SHP77 (cell line): Measurements from ENCODE around the gene SLC16A9.

ENCODE experiments used
- DNase-seq, 2 experiments: peaks; one replicate each; lab custom pipeline; 2025; lab: John Stamatoyannopoulos, UW

Gene SLC16A9

GRCh38 chr10:59627366-59628018 lies 82.2 kb downstream of the SLC16A9 start:
- no peak for DNase-seq

DNA sequence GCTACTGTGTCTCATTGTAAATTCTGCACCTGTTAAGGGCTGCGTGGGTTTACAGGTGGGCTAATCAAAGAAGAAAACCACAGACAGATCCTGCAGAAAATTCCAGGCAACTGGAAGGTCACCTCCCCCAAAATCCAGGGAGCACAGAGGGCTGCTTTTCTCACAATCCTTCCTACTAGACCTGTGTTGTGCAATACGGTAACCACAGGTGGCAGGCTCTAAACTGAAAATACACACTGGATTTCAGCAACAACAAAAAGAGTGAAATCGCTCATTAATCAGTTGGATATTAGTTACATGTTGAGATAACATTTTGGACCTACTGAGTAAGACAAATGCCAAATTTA lies 83.2 kb downstream of the SLC16A9 start:
- DNase-seq = no peak

DNA sequence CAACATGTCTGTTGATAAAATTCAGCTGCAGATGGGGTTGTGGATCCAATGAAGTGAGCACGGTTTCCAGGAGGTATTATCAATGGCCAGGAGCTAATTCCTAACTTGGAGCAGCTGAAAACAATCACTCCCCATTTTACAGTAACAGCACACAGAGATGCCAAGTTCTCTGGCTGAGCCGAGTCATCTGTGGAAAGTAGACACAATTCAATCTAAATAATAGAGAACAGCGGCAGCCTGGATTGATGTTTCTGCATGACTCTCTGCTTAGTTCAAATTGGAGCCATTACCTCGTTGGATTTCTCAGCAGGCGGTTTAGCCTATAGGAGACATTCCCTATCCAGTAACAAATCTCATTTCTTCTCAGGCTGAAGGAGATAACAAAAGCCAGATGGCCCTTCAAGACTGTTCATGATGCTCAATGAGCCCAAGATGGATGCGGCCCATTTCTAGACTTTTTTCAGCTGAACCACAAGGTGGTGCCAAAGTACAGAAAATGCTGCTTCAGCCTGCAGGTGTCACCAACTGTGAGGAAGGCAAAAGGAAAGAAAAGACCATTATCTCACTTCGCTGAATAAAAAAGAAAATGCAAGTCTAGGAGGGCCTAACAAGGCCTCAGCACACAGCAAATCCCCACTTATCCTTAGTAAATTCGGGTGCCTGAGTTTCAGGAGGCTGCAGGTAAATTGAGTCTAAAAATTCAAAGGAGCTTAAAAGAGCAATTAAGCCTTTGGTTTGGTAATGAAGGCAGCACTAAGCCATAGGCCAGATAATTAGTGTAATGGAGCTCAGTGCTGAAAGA lies 83.7 kb downstream of the SLC16A9 start:
- peak; percentile 11 to 29 for DNase-seq

DNA sequence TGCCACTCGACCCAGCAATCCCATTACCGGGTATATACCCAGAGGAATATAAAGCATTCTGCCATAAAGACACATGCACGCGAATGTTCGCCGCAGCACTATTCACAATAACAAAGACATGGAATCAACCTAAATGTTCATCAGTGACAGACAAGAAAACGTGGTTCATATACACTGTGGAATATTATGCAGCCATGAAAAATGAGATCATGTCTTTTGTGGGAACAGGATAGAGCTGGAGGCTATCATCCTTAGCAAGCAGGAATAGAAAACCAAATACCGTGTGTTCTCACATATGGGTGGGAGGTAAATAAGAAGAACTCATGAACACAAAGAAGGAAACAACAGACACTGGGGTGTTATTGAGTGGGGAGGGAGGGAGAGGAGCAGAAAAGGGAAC lies 84.7 kb downstream of the SLC16A9 start:
- no peak for DNase-seq

- no peak for DNase-seq
Observed at GRCh38 chr10:59624136-59624535, 85.5 kb downstream of the SLC16A9 start.

GRCh38 chr10:59623133-59624121 lies 86.2 kb downstream of the SLC16A9 start:
- no peak for DNase-seq

GRCh38 chr10:59622320-59623132 lies 87.1 kb downstream of the SLC16A9 start:
- DNase-seq = peak in 1 of 2 experiments; percentile 2

DNA sequence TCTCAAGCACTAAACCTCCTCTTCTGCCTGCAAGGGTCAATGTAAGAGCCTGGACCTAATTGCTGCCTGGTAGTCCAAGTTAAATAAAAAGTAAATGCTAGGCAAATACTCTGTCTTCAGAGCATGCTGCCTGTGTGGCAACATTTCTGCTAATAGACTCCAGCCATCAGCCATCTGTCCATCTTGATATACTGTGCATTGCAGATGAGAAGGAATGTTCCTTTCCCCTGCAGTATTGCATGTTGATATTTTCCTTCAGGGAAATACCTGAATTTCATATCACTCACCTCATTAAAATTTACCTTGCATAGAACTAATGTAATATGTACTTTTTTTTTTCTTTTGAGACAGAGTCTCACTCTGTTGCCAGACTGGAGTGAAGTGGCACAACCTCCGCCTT lies 87.9 kb downstream of the SLC16A9 start:
- no peak for DNase-seq

- DNase-seq = no peak
Observed at GRCh38 chr10:59618666-59619065, 91.0 kb downstream of the SLC16A9 start.

GRCh38 chr10:59617996-59618395 lies 91.7 kb downstream of the SLC16A9 start:
- DNase-seq = no peak

DNA sequence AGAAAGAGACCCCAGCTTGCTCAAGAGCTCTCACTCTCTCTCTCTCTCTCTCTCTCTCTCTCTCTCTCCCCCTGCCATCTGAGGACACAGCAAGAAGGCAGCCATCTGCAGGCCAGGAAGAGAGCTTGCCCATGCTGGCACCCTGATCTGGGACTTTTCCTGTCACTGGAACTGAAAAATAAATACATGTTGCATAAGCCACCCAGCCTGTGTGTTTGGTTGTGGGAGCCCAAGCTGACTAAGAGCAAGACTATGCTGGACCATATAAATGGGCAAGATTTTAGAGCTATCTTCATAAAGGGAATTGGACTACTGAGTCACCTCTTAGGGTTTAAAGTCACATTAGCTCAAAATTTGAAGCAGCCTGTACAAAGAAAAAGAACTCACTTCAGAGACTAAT lies 98.6 kb downstream of the SLC16A9 start:
- no peak for DNase-seq

GRCh38 chr10:59607970-59608369 lies 101.7 kb downstream of the SLC16A9 start:
- DNase-seq = no peak

DNA sequence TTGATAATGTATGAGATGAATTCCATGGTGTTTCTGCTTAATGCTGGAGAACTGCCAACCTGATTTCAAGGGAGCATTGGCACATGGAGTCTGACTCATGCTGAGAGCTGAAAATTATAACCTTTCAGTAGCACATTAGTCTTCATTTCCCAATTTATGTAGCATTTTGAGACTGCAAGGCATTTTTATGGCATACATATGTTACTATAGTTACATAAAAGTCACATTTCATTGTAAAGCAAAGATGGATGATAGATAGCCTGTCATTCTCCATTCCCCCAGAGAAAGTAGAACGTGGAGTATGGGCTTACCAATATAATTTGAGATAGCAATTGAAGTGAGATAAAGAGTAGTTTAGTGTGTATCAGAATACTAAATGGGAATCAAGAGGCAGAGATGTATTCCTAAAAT lies 103.1 kb downstream of the SLC16A9 start:
- no peak for DNase-seq

DNA sequence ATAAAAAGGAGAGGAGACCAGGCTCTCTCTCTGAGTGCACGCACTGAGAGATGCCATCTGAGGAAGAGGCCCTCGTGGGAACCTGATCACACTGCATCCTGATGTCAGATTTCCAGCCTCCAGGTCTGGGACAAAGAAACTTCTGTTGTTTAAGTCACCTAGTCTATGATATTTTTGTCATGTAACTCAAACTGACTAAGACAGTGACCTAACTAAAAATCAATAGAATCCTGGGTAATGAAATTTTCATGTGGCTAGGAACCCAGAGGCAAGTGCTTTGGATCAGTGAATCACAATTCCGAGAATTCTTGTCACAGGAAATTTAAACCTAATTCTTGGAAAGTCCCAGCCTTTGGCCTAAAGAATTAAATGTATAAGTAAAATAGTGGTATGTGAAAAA lies 107.7 kb downstream of the SLC16A9 start:
- DNase-seq = no peak
